Retinal pigment epithelial cell (primary cell): ENCODE data around the gene PTPA.
"Not testable (repeated sequence)": the region's sequence is repeated elsewhere in the genome, so short reads cannot be mapped to it uniquely, and the experiment has no call there.

Experiments used
- DNase-seq: peaks from one replicate; pipeline ENCODE4 v3.0.0-alpha.2; 2010; ENCODE audit warnings: low read depth
- H3K4me3 ChIP-seq: 2 replicates; pipeline ENCODE4 v1.5.1; 2011; ENCODE audit warnings: mild to moderate bottlenecking, low read length, control low read depth, moderate library complexity
- TF ChIP-seq, protein P1 (sequence below): conservative IDR thresholded peaks from 2 replicates; pipeline ENCODE4 v1.5.1; 2011; ENCODE audit warnings: low read depth, low read length, control low read depth, inconsistent platforms

PTPA gene

DNA sequence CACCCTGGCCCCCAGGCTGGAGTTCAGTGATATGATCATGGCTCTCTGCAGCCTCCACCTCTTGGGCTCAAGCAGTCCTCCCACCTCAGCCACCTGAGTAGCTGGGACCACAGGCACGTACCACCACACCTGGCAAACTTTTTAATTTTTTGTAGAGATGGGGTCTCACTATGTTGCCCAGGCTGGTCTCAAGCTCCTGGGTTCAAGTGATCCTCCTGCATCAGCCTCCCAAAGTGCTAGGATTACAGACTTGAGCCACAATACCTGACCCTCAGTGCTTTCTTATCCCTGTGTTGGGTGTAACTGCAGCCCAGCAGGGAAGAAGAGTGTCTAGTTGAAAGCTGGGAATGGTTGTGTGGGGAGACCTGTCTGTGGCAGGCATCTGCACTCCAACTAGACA, 10.9 kb downstream of the PTPA start:
- no peak for DNase-seq
- no peak overlapping the region for H3K4me3 ChIP-seq
- TF ChIP-seq, protein P1, sequence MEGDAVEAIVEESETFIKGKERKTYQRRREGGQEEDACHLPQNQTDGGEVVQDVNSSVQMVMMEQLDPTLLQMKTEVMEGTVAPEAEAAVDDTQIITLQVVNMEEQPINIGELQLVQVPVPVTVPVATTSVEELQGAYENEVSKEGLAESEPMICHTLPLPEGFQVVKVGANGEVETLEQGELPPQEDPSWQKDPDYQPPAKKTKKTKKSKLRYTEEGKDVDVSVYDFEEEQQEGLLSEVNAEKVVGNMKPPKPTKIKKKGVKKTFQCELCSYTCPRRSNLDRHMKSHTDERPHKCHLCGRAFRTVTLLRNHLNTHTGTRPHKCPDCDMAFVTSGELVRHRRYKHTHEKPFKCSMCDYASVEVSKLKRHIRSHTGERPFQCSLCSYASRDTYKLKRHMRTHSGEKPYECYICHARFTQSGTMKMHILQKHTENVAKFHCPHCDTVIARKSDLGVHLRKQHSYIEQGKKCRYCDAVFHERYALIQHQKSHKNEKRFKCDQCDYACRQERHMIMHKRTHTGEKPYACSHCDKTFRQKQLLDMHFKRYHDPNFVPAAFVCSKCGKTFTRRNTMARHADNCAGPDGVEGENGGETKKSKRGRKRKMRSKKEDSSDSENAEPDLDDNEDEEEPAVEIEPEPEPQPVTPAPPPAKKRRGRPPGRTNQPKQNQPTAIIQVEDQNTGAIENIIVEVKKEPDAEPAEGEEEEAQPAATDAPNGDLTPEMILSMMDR = no peak

DNA sequence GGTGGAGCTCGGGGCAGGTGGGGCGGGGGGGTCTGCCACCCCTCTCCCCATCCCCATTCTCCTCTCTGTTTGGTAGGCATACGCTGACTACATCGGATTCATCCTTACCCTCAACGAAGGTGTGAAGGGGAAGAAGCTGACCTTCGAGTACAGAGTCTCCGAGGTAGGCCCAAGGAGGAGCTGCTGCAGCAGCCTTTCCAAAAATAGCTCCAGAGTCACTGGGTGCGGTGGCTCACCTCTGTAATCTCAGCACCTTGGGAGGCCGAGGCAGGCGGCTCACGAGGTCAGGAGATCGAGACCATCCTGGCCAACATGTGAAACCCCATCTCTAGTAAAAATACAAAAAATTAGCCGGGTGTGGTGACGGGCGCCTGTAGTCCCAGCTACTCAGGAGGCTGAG, 11.8 kb downstream of the PTPA start:
- H3K4me3 ChIP-seq, DNase-seq: not testable (repeated sequence)

DNA sequence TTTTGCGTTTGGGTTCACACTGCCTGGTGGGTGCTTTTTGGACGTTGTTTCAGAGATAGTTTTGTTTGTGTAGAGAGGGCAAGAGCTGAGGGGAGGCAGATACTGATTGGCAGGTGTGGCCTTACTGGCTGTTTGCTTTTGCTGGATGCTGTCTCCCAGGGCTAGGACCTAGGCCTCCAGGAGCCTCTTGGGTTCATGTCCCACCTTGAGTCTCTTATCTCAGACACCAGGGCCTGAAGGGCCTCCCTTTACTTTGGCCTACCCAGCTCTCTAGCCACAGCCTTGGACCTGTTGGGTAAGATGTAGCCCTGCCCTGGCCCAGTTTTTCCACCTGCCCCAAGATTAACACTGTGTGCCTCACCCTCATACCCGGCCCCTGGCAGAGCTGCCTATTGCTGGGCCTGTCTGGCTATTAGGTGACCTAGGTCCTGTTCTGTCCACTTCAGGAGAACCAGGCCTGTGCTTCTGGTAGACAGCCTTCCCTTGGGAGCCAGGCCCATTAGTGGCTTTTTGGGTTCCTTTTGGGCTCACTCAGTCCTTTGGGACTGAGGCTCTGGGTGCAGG, 13.4 kb downstream of the PTPA start:
- DNase-seq = no peak
- no peak overlapping the region for H3K4me3 ChIP-seq
- TF ChIP-seq, protein P1 = no peak

DNA sequence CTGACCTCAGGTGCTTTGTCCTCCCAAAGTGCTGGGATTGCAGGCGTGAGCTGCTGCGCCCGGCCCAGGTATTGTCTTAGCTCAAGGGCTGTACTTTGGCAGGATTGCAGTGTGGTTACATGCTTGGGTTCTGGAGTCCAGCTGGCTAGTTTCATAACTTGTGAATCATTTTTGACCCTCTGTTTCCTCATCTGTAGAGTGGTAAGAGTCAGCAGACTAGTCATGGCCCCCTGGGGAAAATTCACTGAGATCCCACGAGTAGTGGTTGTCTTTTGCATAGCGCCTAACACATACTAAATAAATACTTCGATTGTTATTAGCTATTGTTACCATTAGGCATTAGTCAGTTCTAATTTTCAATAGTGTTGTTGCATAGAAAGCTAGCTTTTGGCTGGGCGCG, 14.3 kb downstream of the PTPA start:
- no peak overlapping the region for H3K4me3 ChIP-seq
- DNase-seq = no peak

DNA sequence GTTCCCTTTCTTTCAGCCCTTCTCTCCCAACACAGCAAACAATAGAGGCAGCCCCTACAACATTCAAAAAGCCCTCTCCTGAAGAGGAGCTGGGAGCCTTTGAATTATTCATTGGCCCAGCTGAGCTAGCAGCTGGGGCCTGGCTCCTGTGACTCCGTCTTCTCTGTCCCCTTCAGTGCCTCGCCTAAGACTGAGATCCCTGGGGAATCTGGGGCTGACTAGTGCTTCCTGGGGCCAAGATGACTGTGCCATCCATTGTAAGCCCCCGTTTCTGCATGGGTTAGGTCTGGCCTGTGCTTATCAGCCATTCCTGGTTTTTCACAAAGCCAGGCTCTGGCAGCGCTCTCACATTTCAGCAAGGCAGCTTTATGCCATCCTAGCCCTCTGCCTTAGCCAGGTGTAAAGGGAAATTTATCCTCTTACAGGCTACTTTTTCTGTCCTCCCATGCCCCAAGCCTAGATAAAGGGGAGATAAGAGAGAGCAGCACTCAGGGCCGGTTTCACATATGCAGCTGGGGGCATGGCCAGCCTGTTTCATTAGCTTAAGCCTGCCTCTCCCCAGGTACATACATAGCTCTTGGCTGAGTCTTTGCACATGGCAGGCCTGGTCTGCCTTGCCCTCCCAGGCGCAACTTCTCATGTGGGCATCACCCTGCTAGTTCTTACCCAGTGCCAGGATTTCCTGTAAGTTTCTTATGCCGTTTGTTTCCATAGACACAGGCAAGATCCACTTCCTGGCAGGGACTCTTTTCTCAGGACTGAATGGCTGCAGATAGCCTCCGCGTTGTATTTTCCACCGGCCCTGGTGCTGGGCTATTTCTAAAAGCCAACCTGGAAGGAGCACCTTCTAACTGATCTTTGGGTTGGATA, 15.8 kb downstream of the PTPA start:
- TF ChIP-seq, protein P1 = no peak
- no peak for DNase-seq
- no peak overlapping the region for H3K4me3 ChIP-seq

More for the DNA sequence above, 14.3 kb downstream of the PTPA start:
- TF ChIP-seq, protein P1 = no peak

DNA sequence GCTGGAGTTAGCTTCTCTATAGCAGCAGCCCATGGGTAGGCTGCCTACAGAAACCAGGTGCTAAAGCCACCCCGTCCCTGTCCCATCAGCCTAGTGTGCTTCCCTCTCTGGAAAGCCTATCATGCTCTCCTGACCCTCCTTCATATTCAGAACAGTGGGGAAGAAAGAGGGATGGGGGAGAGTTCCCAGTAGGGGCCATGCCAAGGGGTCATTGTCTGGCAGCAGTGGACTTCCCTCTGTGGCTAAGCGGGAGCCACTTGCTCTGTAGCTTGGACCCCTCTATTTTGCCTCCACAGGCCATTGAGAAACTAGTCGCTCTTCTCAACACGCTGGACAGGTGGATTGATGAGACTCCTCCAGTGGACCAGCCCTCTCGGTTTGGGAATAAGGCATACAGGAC, 17.5 kb downstream of the PTPA start:
- no peak overlapping the region for H3K4me3 ChIP-seq
- no peak for DNase-seq
- TF ChIP-seq, protein P1 = no peak

DNA sequence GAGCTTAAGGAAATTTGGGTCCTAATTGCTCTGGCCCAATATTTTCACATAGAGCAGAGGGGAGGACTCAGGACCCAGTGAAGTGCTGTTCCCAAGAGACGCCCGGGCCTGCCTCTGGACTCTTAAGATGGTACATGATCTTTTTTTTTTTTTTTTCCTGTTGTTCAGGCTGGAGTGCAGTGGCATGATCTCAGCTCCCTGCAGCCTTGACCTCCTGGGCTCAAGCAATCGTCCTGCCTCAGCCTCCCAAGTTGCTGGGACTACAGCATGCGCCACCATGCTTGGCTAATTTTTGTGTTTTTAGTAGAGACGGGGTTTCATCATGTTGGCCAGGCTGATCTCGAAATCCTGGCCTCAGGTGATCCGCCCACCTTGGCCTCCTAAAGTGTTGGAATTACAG, 19.1 kb downstream of the PTPA start:
- not testable (repeated sequence) for H3K4me3 ChIP-seq, DNase-seq

DNA sequence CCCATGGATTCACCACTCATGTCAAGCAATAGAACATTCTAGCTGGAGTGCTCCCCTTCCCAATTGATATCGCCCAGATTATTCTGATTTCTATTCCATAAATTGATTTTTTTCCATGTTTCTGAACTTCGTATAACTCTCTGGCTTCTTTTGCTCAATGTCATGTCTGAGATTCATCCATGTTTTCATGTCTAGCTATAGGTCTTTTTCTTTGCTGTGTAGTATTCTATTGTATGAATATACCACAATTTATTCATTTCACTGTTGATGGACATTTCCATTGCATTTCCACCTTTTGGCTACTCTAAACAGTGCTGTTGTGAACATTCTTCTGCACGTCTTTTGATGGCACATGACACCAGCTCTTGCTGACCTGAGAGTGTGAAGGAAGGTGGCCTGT, 19.6 kb downstream of the PTPA start:
- DNase-seq = no peak
- H3K4me3 ChIP-seq = no peak overlapping the region
- TF ChIP-seq, protein P1 = no peak
